Lung (tissue), 12 donors: Measurements from ENCODE around the gene FBXL19. TPM values are rescaled to one million over a fixed set of nuclear protein-coding genes. Genes with fewer than 3 reads are reported as not detected.

Experiments
- ATAC-seq: fragments of 200-7000 bp; cut with Tn5 transposase; one replicate; pipeline ENCODE4 v1.9.1; 2020; ENCODE audit warnings: moderate number of reproducible peaks; ENCODE audit not compliant: insufficient read depth, low FRiP score
- DNase-seq, 3 donors: peaks; one replicate each; pipeline ENCODE4 v3.0.0-alpha.2; 2013 to 2017
- H3K27ac ChIP-seq, 2 donors: one replicate each; pipeline ENCODE4 v1.5.1; 2013; ENCODE audit warnings: mild to moderate bottlenecking in 2 of 2, moderate library complexity in 2 of 2, control low read depth in 1 of 2, inconsistent platforms in 1 of 2, low read depth in 1 of 2, low read length in 1 of 2
- H3K27me3 ChIP-seq, 3 donors: one replicate each; pipeline ENCODE4 v1.5.1; 2013; ENCODE audit warnings: low read length in 2 of 3; ENCODE audit not compliant: control insufficient read depth in 3 of 3, insufficient read depth in 3 of 3
- H3K36me3 ChIP-seq, 4 donors: one replicate each; pipeline ENCODE4 v1.5.1; 2013; ENCODE audit warnings: low read length in 4 of 4, mild to moderate bottlenecking in 1 of 4, moderate library complexity in 1 of 4; ENCODE audit not compliant: control insufficient read depth in 4 of 4, insufficient read depth in 4 of 4
- H3K4me1 ChIP-seq, 5 donors: one replicate each; pipeline ENCODE4 v1.5.1; 2013; ENCODE audit warnings: low read length in 5 of 5, mild to moderate bottlenecking in 2 of 5, moderate library complexity in 1 of 5; ENCODE audit not compliant: control insufficient read depth in 5 of 5, insufficient read depth in 5 of 5
- H3K4me3 ChIP-seq: one replicate; pipeline ENCODE4 v1.5.1; 2013; ENCODE audit warnings: mild to moderate bottlenecking, control low read depth, moderate library complexity
- H3K9ac ChIP-seq, 2 donors: one replicate each; pipeline ENCODE4 v1.5.1; 2013; ENCODE audit warnings: low read length in 2 of 2, control low read depth in 1 of 2; ENCODE audit not compliant: insufficient read depth in 1 of 2
- H3K9me3 ChIP-seq, 4 donors: one replicate each; pipeline ENCODE4 v1.5.1; 2013; ENCODE audit warnings: low read length in 3 of 4, mild to moderate bottlenecking in 1 of 4, moderate library complexity in 1 of 4; ENCODE audit not compliant: control insufficient read depth in 4 of 4, insufficient read depth in 3 of 4
- CTCF ChIP-seq: IDR thresholded peaks from 2 replicates; pipeline ENCODE4 v1.5.1; 2012; ENCODE audit warnings: mild to moderate bottlenecking; ENCODE audit errors: control extremely low read depth, extremely low read depth
- WGBS, 2 donors: extraction: QIAGEN DNeasy Blood & Tissue Kit; methylation state at CpG; one replicate each; pipeline ENCODE4 v1.1.7; 2013; 5-methylcytosine and 5-hydroxymethylcytosine counted together
- polyA plus RNA-seq, 2 donors: library from polyadenylated mRNA; stranded (reverse); fragments of 200-250 nt; gene quantifications; one replicate each; pipeline ENCODE4 v1.2.1, GENCODE V29; 2013
- total RNA-seq, 2 donors: library from RNA; depleted of rRNA in 1 of 2; stranded (reverse); fragments of >200 nt in 1 of 2; gene quantifications; one replicate each; pipeline ENCODE4 v1.2.1, GENCODE V29; 2014 to 2021
- donor health status: control.
- donor health status: control.
- donor health status: Bipolar disorder and iron deficiency.
- donor health status: healthy.
- donor health status: DM: yes; HTN: yes; CAD: no.

Gene FBXL19
- total and polyA plus RNA-seq, 4 donors = 10.3 to 17.3 (median 13.2) TPM

- H3K27me3 ChIP-seq = no peaks in the 10 kb centered on the region
- H3K36me3 ChIP-seq = peaks cover 0 to 24% (median 11%) of the 10 kb centered on the region in 4 donors
- no peak overlapping the region for H3K27ac ChIP-seq
- 95% methylated on average over 29 of the region's 29 CpGs for WGBS, 2 donors
- no peaks in the 10 kb centered on the region for H3K9me3 ChIP-seq
- no peak for TF ChIP-seq CTCF
- H3K9ac ChIP-seq = no peak overlapping the region
- H3K4me1 ChIP-seq = peaks cover 0 to 8% (median 0%) of the 10 kb centered on the region in 5 donors
- DNase-seq = no peak
- no peak for ATAC-seq
- H3K4me3 ChIP-seq = no peak overlapping the region
These were observed 63.0 kb downstream of the FBXL19 start for GRCh38 chr16:30986129-30986991.

GRCh38 chr16:30987581-30988190 lies 64.3 kb downstream of the FBXL19 start:
- Histone ChIP-seq H3K4me3 (no peak overlapping the region), H3K27ac (no peak overlapping the region), H3K9ac (no peak overlapping the region), H3K4me1 (peaks cover 0 to 8% (median 0%) of the 10 kb centered on the region in 5 donors), H3K36me3 (peaks cover 0 to 14% (median 6%) of the 10 kb centered on the region in 4 donors), H3K9me3 (no peaks in the 10 kb centered on the region), H3K27me3 (peaks cover 0 to 4% (median 0%) of the 10 kb centered on the region in 3 donors)
- DNase-seq = no peak
- WGBS, 2 donors = 92 to 95% methylated on average over 30 of the region's 30 CpGs
- no peak for TF ChIP-seq CTCF
- ATAC-seq = no peak

GRCh38 chr16:30989469-30990047 lies 66.2 kb downstream of the FBXL19 start:
- peaks cover 0 to 8% (median 0%) of the 10 kb centered on the region in 5 donors for H3K4me1 ChIP-seq
- H3K9me3 ChIP-seq = no peaks in the 10 kb centered on the region
- ATAC-seq (no peak), DNase-seq (no peak)
- no peak for TF ChIP-seq CTCF
- H3K9ac ChIP-seq = no peak overlapping the region
- 87 to 92% methylated on average over 23 of the region's 23 CpGs for WGBS, 2 donors
- H3K36me3 ChIP-seq = peaks cover 0 to 2% (median 0%) of the 10 kb centered on the region in 4 donors
- peaks cover 0 to 4% (median 0%) of the 10 kb centered on the region in 3 donors for H3K27me3 ChIP-seq
- H3K27ac ChIP-seq = no peak overlapping the region
- H3K4me3 ChIP-seq = no peak overlapping the region
